ENCODE results near the gene C12orf75. TPM values are rescaled to one million over a fixed set of nuclear protein-coding genes. Genes with fewer than 3 reads are reported as not detected.

The C12orf75 gene
- 22.0 and 104 TPM in 2 replicates for total RNA-seq

GRCh38 chr12:105330283-105330930, at the start of gene C12orf75:
Gene C12orf75 (plus strand): TSS chr12:105330691. CDS start chr12:105330892, 201 bp downstream.

Other genes with a start within 250 kb of the C12orf75 start
- gene ALDH1L2, start 246.2 kb upstream of the C12orf75 start, total RNA-seq, result 19.2 and 19.3 TPM in 2 replicates
- gene WASHC4, start 223.0 kb upstream of the C12orf75 start, total RNA-seq, result 60.5 and 86.0 TPM in 2 replicates
- 31.6 and 37.3 TPM in 2 replicates for gene APPL2, start 94.5 kb upstream of the C12orf75 start, total RNA-seq